ENCODE results near the gene RALY. TPM values are rescaled to one million over a fixed set of nuclear protein-coding genes. Genes with fewer than 3 reads are reported as not detected.

Gene RALY
- total RNA-seq, 1 experiment from 2014 or later, result 164 TPM

DNA sequence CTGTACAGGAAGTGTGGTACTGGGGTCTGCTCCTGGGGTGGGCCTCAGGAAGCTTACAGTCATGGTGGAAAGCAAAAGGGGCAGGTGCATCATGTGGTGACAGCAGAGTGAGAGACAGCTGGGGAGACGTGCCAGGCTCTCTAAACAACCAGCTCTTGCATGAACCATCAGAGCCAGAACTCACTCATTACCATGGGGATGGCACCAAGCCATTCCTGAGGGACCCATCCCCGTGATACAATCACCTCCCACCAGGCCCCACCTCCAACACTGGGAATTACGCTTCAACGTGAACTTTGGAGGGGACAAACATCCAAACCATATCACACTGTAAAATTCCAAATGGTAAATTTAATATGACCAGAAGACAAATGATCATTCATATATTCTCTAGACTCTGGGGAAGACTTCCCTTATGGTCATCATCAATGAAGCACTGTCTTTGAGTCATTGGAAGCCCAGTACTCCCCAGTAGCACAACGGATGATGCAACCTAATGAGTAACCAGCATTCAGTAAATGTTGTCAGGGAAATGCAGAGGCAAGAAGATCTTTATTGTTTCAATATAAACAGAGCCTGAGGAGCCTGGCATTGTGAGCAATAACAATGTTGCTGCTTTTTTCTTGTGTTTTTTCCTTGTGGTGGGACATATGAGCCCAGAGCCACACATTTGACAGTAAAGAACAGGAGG lies 48.2 kb upstream of the RALY start:
- no peaks in the 10 kb centered on the region for H3K27me3 ChIP-seq (ENCODE audit: control insufficient read depth, insufficient read depth, low read length)
- in situ Hi-C loops (cut with HindIII; ENCODE audit: low pct_unique_long_range_greater_than_20kb, low sequenced_read_pairs) (no loop called here), intact Hi-C loops (cut with micrococcal nuclease; ENCODE audit: unreplicated experiment) (no loop called here)
- H3K27ac ChIP-seq (ENCODE audit: low read length), result no peak overlapping the region
- no TSS peak for BruUV-seq (replicated peaks)
- H3K4me3 ChIP-seq (ENCODE audit: low read depth in 2 of 2, low read length in 2 of 2), result no peak overlapping the region
- POLR2A ChIA-PET, result no interaction called here
- H3K4me1 ChIP-seq (ENCODE audit: control insufficient read depth, insufficient read depth, low read length), result no peaks in the 10 kb centered on the region
- TF ChIP-seq, protein P1, sequence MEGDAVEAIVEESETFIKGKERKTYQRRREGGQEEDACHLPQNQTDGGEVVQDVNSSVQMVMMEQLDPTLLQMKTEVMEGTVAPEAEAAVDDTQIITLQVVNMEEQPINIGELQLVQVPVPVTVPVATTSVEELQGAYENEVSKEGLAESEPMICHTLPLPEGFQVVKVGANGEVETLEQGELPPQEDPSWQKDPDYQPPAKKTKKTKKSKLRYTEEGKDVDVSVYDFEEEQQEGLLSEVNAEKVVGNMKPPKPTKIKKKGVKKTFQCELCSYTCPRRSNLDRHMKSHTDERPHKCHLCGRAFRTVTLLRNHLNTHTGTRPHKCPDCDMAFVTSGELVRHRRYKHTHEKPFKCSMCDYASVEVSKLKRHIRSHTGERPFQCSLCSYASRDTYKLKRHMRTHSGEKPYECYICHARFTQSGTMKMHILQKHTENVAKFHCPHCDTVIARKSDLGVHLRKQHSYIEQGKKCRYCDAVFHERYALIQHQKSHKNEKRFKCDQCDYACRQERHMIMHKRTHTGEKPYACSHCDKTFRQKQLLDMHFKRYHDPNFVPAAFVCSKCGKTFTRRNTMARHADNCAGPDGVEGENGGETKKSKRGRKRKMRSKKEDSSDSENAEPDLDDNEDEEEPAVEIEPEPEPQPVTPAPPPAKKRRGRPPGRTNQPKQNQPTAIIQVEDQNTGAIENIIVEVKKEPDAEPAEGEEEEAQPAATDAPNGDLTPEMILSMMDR (IDR thresholded peaks at IDR 0.05), result no peak
- TF ChIP-seq TCF7L2 (IDR thresholded peaks at IDR 0.05; ENCODE audit: low read depth, low read length), result no peak
- TF ChIP-seq POLR2AphosphoS5 (IDR thresholded peaks at IDR 0.05; ENCODE audit: low read depth, low read length), result no peak
- TF ChIP-seq, protein P2, sequence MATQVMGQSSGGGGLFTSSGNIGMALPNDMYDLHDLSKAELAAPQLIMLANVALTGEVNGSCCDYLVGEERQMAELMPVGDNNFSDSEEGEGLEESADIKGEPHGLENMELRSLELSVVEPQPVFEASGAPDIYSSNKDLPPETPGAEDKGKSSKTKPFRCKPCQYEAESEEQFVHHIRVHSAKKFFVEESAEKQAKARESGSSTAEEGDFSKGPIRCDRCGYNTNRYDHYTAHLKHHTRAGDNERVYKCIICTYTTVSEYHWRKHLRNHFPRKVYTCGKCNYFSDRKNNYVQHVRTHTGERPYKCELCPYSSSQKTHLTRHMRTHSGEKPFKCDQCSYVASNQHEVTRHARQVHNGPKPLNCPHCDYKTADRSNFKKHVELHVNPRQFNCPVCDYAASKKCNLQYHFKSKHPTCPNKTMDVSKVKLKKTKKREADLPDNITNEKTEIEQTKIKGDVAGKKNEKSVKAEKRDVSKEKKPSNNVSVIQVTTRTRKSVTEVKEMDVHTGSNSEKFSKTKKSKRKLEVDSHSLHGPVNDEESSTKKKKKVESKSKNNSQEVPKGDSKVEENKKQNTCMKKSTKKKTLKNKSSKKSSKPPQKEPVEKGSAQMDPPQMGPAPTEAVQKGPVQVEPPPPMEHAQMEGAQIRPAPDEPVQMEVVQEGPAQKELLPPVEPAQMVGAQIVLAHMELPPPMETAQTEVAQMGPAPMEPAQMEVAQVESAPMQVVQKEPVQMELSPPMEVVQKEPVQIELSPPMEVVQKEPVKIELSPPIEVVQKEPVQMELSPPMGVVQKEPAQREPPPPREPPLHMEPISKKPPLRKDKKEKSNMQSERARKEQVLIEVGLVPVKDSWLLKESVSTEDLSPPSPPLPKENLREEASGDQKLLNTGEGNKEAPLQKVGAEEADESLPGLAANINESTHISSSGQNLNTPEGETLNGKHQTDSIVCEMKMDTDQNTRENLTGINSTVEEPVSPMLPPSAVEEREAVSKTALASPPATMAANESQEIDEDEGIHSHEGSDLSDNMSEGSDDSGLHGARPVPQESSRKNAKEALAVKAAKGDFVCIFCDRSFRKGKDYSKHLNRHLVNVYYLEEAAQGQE (IDR thresholded peaks at IDR 0.05; ENCODE audit: insufficient read depth in 1 of 2, low read depth in 2 of 2, low read length in 1 of 2), result no peak
- TF ChIP-seq SIN3A (IDR thresholded peaks at IDR 0.05; ENCODE audit: borderline replicate concordance, insufficient read depth, low read depth, low read length), result no peak
- H3K36me3 ChIP-seq (ENCODE audit: control insufficient read depth, insufficient read depth, low read length), result no peaks in the 10 kb centered on the region
- ATAC-seq (no peak), DNase-seq (ENCODE audit: low read depth, low spot score) (no peak)
- CTCF ChIA-PET, result no interaction called here
- peaks cover 8% of the 10 kb centered on the region; the same call in 1 of the 2 replicates for H3K9me3 ChIP-seq (ENCODE audit: control insufficient read depth, insufficient read depth, low read depth, low read length)

DNA sequence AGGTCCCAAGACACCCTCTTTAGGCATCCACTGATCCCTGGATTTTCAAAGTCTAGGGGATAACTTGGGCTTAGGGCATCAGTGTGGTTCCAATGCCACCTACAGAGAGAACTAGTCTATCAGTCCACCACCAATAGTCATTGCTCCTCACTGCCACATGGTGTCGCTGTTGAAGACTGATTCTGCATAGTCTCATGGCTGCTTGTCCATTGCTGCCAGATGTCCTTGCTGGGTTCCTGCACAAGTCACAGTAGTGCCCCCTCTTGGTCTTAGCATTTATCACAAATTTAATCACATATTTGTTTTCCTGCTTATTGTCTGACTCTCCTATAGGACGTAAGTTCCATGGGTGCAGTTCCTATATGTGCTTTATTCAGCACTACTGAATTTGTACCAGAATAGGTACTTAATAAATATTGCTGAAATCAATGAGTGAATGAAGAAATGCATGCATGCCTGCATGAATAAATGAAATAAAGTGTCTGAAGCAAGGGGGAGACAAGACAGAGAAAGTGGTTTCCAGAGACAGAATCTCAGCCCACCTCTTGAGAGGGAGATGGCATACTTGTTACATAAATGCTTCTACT lies 45.9 kb upstream of the RALY start:
- DNase-seq (ENCODE audit: low read depth, low spot score) (peak; percentile 5), ATAC-seq (peak; percentile 65; the same call in 1 of the 2 replicates)
- CTCF ChIA-PET, result no interaction called here
- POLR2A ChIA-PET, result no interaction called here
- TF ChIP-seq, protein P1 (IDR thresholded peaks at IDR 0.05), result peak; percentile 73
- TF ChIP-seq POLR2AphosphoS5 (IDR thresholded peaks at IDR 0.05; ENCODE audit: low read depth, low read length), result no peak
- Histone ChIP-seq H3K4me3 (ENCODE audit: low read depth in 2 of 2, low read length in 2 of 2) (no peak overlapping the region), H3K9me3 (ENCODE audit: control insufficient read depth, insufficient read depth, low read depth, low read length) (peaks cover 8% of the 10 kb centered on the region; the same call in 1 of the 2 replicates), H3K27me3 (ENCODE audit: control insufficient read depth, insufficient read depth, low read length) (no peaks in the 10 kb centered on the region), H3K4me1 (ENCODE audit: control insufficient read depth, insufficient read depth, low read length) (no peaks in the 10 kb centered on the region), H3K27ac (ENCODE audit: low read length) (no peak overlapping the region), H3K36me3 (ENCODE audit: control insufficient read depth, insufficient read depth, low read length) (no peaks in the 10 kb centered on the region)
- intact Hi-C loops (cut with micrococcal nuclease; ENCODE audit: unreplicated experiment), result no loop called here
- no TSS peak for BruUV-seq (replicated peaks)
- in situ Hi-C loops (cut with HindIII; ENCODE audit: low pct_unique_long_range_greater_than_20kb, low sequenced_read_pairs), result no loop called here
